HEK293T (cell line): ENCODE results near the gene RAD9B.

ENCODE experiments used
- CTCF ChIA-PET: fragments of 350-600 bp; formaldehyde crosslinking; extraction: SDS; loops from one replicate; lab custom pipeline; 2021; ENCODE audit warnings: antibody characterized with exemption, inconsistent platforms; lab: Yijun Ruan, JAX
- POLR2A ChIA-PET: fragments of 350-600 bp; formaldehyde crosslinking; extraction: SDS; loops from one replicate; lab custom pipeline; 2020; ENCODE audit warnings: antibody characterized with exemption, inconsistent platforms; lab: Yijun Ruan, JAX
- DNase-seq: peaks from one replicate; pipeline ENCODE4 v3.0.0; 2012; ENCODE audit warnings: mixed read lengths; ENCODE audit errors: extremely low spot score
- ARNT ChIP-seq: fragments of 450-650 bp; IDR thresholded peaks from 2 replicates; pipeline ENCODE4 v1.6.1; 2017; ENCODE audit warnings: mild to moderate bottlenecking
- BHLHE40 ChIP-seq: fragments of 450-650 bp; IDR thresholded peaks from 2 replicates; pipeline ENCODE4 v1.6.1; 2016; ENCODE audit warnings: mild to moderate bottlenecking, moderate library complexity, borderline replicate concordance
- CTBP1 ChIP-seq: fragments of 450-650 bp; IDR thresholded peaks from 2 replicates; pipeline ENCODE4 v1.6.1; 2016; ENCODE audit warnings: borderline replicate concordance
- ELF4 ChIP-seq: fragments of 450-650 bp; IDR thresholded peaks from 2 replicates; pipeline ENCODE4 v1.6.1; 2017; ENCODE audit warnings: antibody characterized with exemption
- FOXA1 ChIP-seq: fragments of 450-650 bp; IDR thresholded peaks from 2 replicates; pipeline ENCODE4 v1.6.1; 2016; ENCODE audit warnings: mild to moderate bottlenecking
- FOXK2 ChIP-seq: fragments of 450-650 bp; IDR thresholded peaks from 2 replicates; pipeline ENCODE4 v1.6.1; 2016; ENCODE audit warnings: mild to moderate bottlenecking
- FOXM1 ChIP-seq: fragments of 450-650 bp; IDR thresholded peaks from 2 replicates; pipeline ENCODE4 v1.6.1; 2017; ENCODE audit warnings: mild to moderate bottlenecking, borderline replicate concordance
- HDGF ChIP-seq: fragments of 450-650 bp; IDR thresholded peaks from 2 replicates; pipeline ENCODE4 v1.6.1; 2017; ENCODE audit warnings: antibody characterized with exemption, borderline replicate concordance
- L3MBTL2 ChIP-seq: fragments of 450-650 bp; conservative IDR thresholded peaks from 2 replicates; pipeline ENCODE4 v1.6.1; 2016; ENCODE audit warnings: mild to moderate bottlenecking
- LEF1 ChIP-seq: fragments of 450-650 bp; IDR thresholded peaks from 2 replicates; pipeline ENCODE4 v1.6.1; 2017; ENCODE audit warnings: mild to moderate bottlenecking, borderline replicate concordance
- NFRKB ChIP-seq: fragments of 450-650 bp; IDR thresholded peaks from 2 replicates; pipeline ENCODE4 v1.6.1; 2016; ENCODE audit warnings: mild to moderate bottlenecking, moderate library complexity
- PKNOX1 ChIP-seq: fragments of 450-650 bp; IDR thresholded peaks from 2 replicates; pipeline ENCODE4 v1.6.1; 2016
- SP1 ChIP-seq: fragments of 450-650 bp; IDR thresholded peaks from 2 replicates; pipeline ENCODE4 v1.6.1; 2017
- SUZ12 ChIP-seq: fragments of 450-650 bp; IDR thresholded peaks from 2 replicates; pipeline ENCODE4 v1.6.1; 2016; ENCODE audit warnings: mild to moderate bottlenecking
- TARDBP ChIP-seq: fragments of 450-650 bp; IDR thresholded peaks from 2 replicates; pipeline ENCODE4 v1.6.1; 2016
- ZNF384 ChIP-seq: fragments of 450-650 bp; IDR thresholded peaks from 2 replicates; pipeline ENCODE4 v1.6.1; 2016

The RAD9B gene

GRCh38 chr12:110547090-110547489 is 45.0 kb downstream of the RAD9B start:
- CTCF ChIA-PET = no interaction called here
- TF ChIP-seq PKNOX1 = no peak
- no peak for TF ChIP-seq FOXA1
- no peak for TF ChIP-seq FOXM1
- TF ChIP-seq ARNT = no peak
- TF ChIP-seq SP1 = no peak
- TF ChIP-seq ZNF384 = no peak
- no peak for TF ChIP-seq HDGF
- no peak for TF ChIP-seq SUZ12
- TF ChIP-seq NFRKB = no peak
- TF ChIP-seq LEF1 = no peak
- TF ChIP-seq FOXK2 = no peak
- TF ChIP-seq CTBP1 = no peak
- TF ChIP-seq TARDBP = no peak
- TF ChIP-seq ELF4 = no peak
- no peak for TF ChIP-seq BHLHE40
- TF ChIP-seq L3MBTL2 = no peak
- POLR2A ChIA-PET = interaction anchor here (0.9 kb wide), 1 partner anchor 78 kb away, joined by 3 read pairs; the partner anchor contains the start of gene FAM216A
- no peak for DNase-seq

GRCh38 chr12:110548678-110549077 is 46.5 kb downstream of the RAD9B start:
- no peak for DNase-seq
- ChIA-PET POLR2A (interaction anchor here (0.8 to 1.3 kb wide), 3 partner anchors 31 to 80 kb away, joined by 3 read pairs; partner anchors contain the start of genes FAM216A, GPN3 and TCTN1), CTCF (interaction anchor here (0.8 kb wide), 2 partner anchors 52 to 53 kb away, joined by 3 to 4 read pairs; no protein-coding TSS in a partner anchor)
- TF ChIP-seq ARNT (no peak), SUZ12 (no peak), PKNOX1 (no peak), HDGF (no peak), CTBP1 (no peak), ELF4 (no peak), FOXM1 (no peak), FOXA1 (no peak), TARDBP (no peak), LEF1 (no peak), FOXK2 (no peak), L3MBTL2 (no peak), ZNF384 (no peak)

GRCh38 chr12:110549716-110550115 is 47.6 kb downstream of the RAD9B start:
- no peak for DNase-seq
- ChIA-PET POLR2A (interaction anchor here (0.8 to 0.9 kb wide), 2 partner anchors 30 to 81 kb away, joined by 3 read pairs; partner anchors contain the start of genes FAM216A and GPN3), CTCF (interaction anchor here (0.8 kb wide), 1 partner anchor 52 kb away, joined by 3 read pairs; no protein-coding TSS in a partner anchor)
- TF ChIP-seq FOXA1 (no peak), ZNF384 (no peak), LEF1 (no peak), HDGF (no peak), SP1 (no peak), TARDBP (no peak), ARNT (no peak), BHLHE40 (no peak), ELF4 (no peak), L3MBTL2 (no peak), CTBP1 (no peak), PKNOX1 (no peak), FOXK2 (no peak), SUZ12 (no peak), FOXM1 (no peak), NFRKB (no peak)

GRCh38 chr12:110550981-110551380 is 48.9 kb downstream of the RAD9B start:
- TF ChIP-seq FOXM1 = no peak
- no peak for TF ChIP-seq ELF4
- no peak for TF ChIP-seq SP1
- no peak for TF ChIP-seq ZNF384
- no peak for TF ChIP-seq L3MBTL2
- TF ChIP-seq BHLHE40 = no peak
- POLR2A ChIA-PET = no interaction called here
- CTCF ChIA-PET = interaction anchor here (1.8 kb wide), 1 partner anchor 50 kb away, joined by 19 read pairs; no protein-coding TSS in a partner anchor
- no peak for DNase-seq
